Prostate gland (tissue), 2 donors: ENCODE data around the gene FUT7. TPM values are rescaled to one million over a fixed set of nuclear protein-coding genes. Genes with fewer than 3 reads are reported as not detected.
"Not testable (repeated sequence)": the region's sequence is repeated elsewhere in the genome, so short reads cannot be mapped to it uniquely, and the experiment has no call there.

Source experiments
- DNase-seq: peaks from one replicate; pipeline ENCODE4 v3.0.0-alpha.2; 2019; ENCODE audit warnings: low spot score
- H3K27ac ChIP-seq, 2 donors: fragments of 200-600 bp; sonication (generic); 2 replicates each; pipeline ENCODE4 v1.5.1; 2017 to 2019
- H3K27me3 ChIP-seq: fragments of 200-600 bp; sonication (generic); replicated peaks from 2 replicates; pipeline ENCODE4 v1.5.1; 2019; ENCODE audit not compliant: insufficient read depth
- H3K36me3 ChIP-seq, 2 donors: fragments of 200-600 bp; sonication (generic); 1 replicate in 1 of 2; 2 replicates in 1 of 2; pipeline versions ENCODE4 v1.5.1 to v1.8.1; 2017 to 2019
- H3K4me1 ChIP-seq: fragments of 200-600 bp; sonication (generic); replicated peaks from 2 replicates; pipeline ENCODE4 v1.5.1; 2019
- H3K4me3 ChIP-seq, 2 donors: fragments of 200-600 bp; sonication (generic); 2 replicates each; pipeline ENCODE4 v1.5.1; 2017 to 2019
- H3K9me3 ChIP-seq: fragments of 200-600 bp; sonication (generic); 2 replicates; pipeline ENCODE4 v1.5.1; 2017
- CTCF ChIP-seq, 4 experiments: fragments of 200-600 bp in 2 of 4; fragments of 450-650 bp in 2 of 4; sonication (generic) in 2 of 4; IDR thresholded peaks; 1 replicate in 3 of 4; 2 replicates in 1 of 4; pipeline ENCODE4 v1.5.1; 2016 to 2019; ENCODE audit warnings: antibody characterized with exemption in 4 of 4, mild to moderate bottlenecking in 2 of 4, moderate library complexity in 2 of 4
- POLR2A ChIP-seq: fragments of 450-650 bp; IDR thresholded peaks from one replicate; pipeline ENCODE4 v1.6.1; 2016; ENCODE audit warnings: antibody characterized with exemption, mild to moderate bottlenecking
- POLR2AphosphoS5 ChIP-seq: sonication (generic); formaldehyde crosslinking; IDR thresholded peaks from one replicate; pipeline ENCODE4 v1.6.1; 2017; ENCODE audit warnings: antibody characterized with exemption
- WGBS: methylation state at CpG from one replicate; pipeline ENCODE4 v1.1.5; 2018; 5-methylcytosine and 5-hydroxymethylcytosine counted together
- intact Hi-C: fragments of 100-400 bp; cut with DNase I; formaldehyde crosslinking; loops from one replicate; pipeline ENCODE4 v1.14.2; 2022
- total RNA-seq, 2 donors: library from RNA; depleted of rRNA; stranded (reverse); fragments of >200 nt; gene quantifications; one replicate each; pipeline ENCODE4 v1.1.0, GENCODE V29; 2016

FUT7 gene
- total RNA-seq, 2 donors from 2014 or later = 0.57 TPM; not detected in 1

DNA sequence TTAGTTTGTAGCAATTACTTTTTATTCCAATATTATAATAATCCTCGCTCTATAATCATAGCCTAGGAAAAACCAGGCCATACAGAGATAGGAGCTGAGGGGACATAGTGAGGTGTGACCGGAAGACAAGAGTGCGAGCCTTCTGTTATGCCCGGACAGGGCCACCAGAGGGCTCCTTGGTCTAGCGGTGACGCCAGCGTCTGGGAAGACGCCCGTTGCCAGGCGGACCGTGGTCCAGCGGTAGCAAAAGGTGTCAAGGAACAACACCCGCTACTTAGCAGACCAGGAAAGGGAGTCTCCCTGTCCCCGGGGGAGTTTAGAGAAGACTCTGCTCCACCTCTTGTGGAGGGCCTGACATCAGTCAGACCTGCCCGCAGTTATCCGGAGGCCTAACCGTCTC lies 27.6 kb downstream of the FUT7 start:
- DNase-seq, H3K27ac ChIP-seq, intact Hi-C loops, H3K4me3 ChIP-seq, H3K27me3 ChIP-seq, H3K9me3 ChIP-seq, H3K36me3 ChIP-seq, H3K4me1 ChIP-seq: not testable (repeated sequence)
- TF ChIP-seq CTCF (IDR thresholded peaks at IDR 0.05) = peak in 2 of 4 experiments; percentile 43 to 54
- WGBS = 52% methylated on average over 15 of the region's 17 CpGs

- no peak for DNase-seq
- 85% methylated on average over 10 of the region's 10 CpGs for WGBS
- H3K27me3 ChIP-seq = no peaks in the 10 kb centered on the region
- no peaks in the 10 kb centered on the region for H3K9me3 ChIP-seq
- no peak for TF ChIP-seq CTCF (IDR thresholded peaks at IDR 0.05)
- no peak for TF ChIP-seq POLR2AphosphoS5
- H3K27ac ChIP-seq = no peak overlapping the region
- no peaks in the 10 kb centered on the region for H3K4me1 ChIP-seq
- no peak overlapping the region for H3K4me3 ChIP-seq
- intact Hi-C loops = no loop called here
- no peaks in the 10 kb centered on the region for H3K36me3 ChIP-seq
Measured at GRCh38 chr9:137002646-137003041, 29.2 kb downstream of the FUT7 start.

- no peaks in the 10 kb centered on the region for H3K9me3 ChIP-seq
- H3K27me3 ChIP-seq = no peaks in the 10 kb centered on the region
- intact Hi-C loops = no loop called here
- DNase-seq = no peak
- H3K4me3 ChIP-seq = no peak overlapping the region
- no peaks in the 10 kb centered on the region for H3K36me3 ChIP-seq
- TF ChIP-seq CTCF (IDR thresholded peaks at IDR 0.05) (no peak), POLR2AphosphoS5 (no peak), POLR2A (no peak)
- no peaks in the 10 kb centered on the region for H3K4me1 ChIP-seq
- H3K27ac ChIP-seq = no peak overlapping the region
- WGBS = 84% methylated on average over 20 of the region's 20 CpGs
Measured at GRCh38 chr9:137001857-137002645, 29.8 kb downstream of the FUT7 start.

DNA sequence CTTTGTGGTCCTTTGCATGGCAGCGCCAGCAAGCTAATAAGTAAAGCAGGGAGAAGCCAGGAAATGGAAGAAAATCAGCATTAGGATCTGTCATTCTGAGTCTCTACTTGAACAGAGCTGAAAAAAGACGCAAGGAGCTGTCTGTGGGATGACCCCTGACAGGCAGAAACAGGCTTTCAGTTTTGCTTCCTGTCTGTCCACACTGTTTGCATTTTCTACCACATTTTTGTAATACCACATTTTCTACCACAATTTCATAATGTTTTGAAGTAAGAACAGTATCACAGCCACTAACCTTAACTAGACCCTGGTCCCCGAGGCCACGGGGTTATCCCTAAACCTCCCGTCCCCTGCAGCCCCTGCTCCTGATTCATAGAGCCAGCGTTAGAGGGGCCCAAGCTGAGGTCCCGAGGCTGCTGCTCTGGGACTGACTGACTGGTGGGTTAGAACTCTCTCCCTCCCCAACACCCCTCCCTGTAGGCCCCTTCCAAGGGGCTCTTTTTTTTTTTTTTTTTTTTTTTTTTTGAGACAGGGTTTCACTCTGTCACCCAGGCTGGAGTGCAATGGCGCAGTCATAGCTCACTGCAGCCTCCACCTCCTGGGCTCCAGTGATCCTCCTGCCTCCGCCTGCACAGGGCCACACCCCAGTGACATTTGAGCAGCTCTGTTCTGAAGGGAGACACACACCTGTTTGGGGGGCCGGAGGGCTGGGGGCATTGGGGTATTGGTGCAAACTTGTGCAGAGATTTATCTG lies 31.5 kb downstream of the FUT7 start:
- no peaks in the 10 kb centered on the region for H3K9me3 ChIP-seq
- H3K4me1 ChIP-seq = peaks cover 12% of the 10 kb centered on the region

More for the DNA sequence above, 31.5 kb downstream of the FUT7 start:
- intact Hi-C loops = no loop called here
- no peak for DNase-seq
- Histone ChIP-seq H3K4me3 (no peak overlapping the region), H3K36me3 (no peaks in the 10 kb centered on the region), H3K27ac (no peak overlapping the region), H3K27me3 (no peaks in the 10 kb centered on the region)
- WGBS = 61% methylated on average over 10 of the region's 10 CpGs
- no peak for TF ChIP-seq POLR2AphosphoS5
- TF ChIP-seq CTCF (IDR thresholded peaks at IDR 0.05) = no peak
- no peak for TF ChIP-seq POLR2A
